HG02642 (cell line): ENCODE data around the gene MED31.
"Not testable (repeated sequence)": the region's sequence is repeated elsewhere in the genome, so short reads cannot be mapped to it uniquely, and the experiment has no call there.

Experiments used
- ATAC-seq: cut with Tn5 transposase; IDR thresholded peaks from one replicate; pipeline ENCODE4 v1.9.1; 2021; ENCODE audit warnings: mild to moderate bottlenecking; ENCODE audit not compliant: unreplicated experiment, poor library complexity

Gene MED31

DNA sequence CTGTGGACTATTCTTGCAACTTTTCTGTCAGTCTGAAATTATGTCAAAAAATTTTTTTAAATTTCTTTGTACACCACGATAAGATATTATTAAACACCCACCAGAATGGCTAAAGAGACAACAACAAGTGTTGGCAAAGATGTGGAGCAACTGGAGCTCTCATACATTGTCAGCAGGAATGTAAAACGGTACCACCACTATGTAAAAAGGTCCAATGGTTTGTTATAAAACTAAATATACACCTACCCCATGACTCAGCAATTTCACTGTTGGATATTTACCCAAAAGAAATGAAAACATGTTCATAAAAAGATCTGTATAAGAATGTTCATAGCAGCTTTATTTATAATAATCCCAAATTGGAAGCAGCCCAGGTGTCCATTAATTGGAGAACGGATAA lies 18.1 kb downstream of the MED31 start:
- no peak for ATAC-seq

DNA sequence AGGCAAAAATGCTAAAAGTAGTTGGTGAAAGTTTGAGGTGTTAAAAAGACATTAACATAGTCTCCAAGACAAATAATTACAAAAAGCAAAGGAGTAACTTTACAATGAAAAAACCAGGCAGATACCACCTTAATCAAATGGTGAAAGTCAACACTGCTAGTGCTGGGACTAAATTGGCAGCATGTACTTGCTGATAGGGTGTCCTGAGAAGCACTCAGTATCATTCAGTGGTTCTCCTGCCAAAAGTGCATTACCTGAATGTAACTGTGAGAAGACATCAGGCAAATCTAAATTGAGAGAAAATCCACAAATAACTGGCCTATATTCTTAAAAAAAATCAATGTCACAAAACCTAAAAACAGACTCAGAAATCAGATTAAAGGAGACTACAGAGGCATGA lies 18.9 kb downstream of the MED31 start:
- ATAC-seq = no peak

DNA sequence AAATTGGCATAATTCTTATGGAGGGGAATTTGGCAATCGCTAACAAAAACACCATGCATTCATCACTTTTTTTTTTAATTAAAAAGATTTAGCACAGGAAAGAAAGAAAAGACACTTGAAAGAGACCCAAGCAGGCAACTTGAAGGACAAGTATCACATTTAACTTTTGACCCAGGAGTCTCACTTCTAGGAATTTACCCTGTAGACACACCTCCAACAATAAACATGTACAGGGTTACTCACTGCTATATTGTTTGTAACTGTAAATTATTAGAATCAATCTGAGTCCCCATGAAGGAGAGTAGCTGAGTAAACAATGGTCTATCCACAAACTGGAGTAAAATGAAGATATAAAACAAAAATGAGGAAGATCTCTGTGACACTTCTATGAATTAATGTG lies 21.0 kb downstream of the MED31 start:
- no peak for ATAC-seq

DNA sequence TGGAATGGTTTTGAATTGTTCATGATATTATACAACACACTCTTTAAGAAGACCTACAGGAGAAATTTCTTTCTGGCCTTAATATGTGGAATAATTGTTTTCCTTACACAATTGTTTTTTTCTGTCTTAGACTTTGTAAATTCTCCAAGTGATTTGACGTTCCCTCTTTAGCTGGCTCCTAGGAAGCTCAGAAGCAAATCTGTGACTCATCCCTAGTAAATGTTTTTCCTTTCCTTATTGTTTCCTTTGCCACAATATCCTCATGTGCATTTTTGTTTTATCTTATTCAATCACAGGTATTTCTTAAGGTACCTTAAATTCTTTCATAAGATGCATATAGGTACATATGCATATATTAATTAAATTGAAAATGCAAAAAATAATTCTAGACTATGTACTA lies 24.4 kb downstream of the MED31 start:
- no peak for ATAC-seq

DNA sequence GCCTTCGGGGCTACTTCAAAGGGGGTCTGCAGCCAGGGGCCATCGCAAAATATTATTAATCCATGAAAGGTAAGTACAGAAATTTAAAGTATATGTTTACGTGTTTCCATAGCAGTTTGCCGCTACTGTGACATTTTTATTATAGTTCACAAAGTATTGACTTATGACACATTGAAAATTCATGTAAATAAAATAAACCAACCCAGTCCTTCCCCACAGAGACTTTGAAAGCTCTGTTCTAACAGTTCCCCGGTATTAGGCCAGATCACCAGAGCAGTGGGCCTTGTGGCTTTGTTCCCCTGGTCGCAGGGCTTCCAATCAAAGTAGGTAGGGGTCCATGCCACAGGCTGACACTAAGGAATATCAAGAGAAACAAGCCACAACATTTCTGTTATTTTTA lies 24.8 kb downstream of the MED31 start:
- no peak for ATAC-seq

DNA sequence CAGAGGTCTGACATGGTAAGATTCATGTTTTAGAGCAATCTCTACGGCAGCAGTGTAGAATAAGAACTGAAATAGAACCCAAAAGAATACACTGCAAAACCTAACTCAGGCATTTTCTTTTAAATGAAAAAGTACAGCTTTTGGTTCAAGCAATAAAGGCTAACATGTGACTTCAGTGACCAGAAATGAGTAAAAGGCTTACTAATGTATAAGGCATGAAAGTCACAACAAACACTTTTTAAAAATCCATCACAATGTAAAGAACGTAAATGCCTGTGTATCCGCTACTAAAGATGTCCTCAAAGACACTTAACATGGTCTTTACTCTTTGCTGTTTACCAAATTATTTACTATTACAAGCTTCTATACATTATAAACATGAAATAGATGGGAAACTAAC lies 27.5 kb downstream of the MED31 start:
- no peak for ATAC-seq

DNA sequence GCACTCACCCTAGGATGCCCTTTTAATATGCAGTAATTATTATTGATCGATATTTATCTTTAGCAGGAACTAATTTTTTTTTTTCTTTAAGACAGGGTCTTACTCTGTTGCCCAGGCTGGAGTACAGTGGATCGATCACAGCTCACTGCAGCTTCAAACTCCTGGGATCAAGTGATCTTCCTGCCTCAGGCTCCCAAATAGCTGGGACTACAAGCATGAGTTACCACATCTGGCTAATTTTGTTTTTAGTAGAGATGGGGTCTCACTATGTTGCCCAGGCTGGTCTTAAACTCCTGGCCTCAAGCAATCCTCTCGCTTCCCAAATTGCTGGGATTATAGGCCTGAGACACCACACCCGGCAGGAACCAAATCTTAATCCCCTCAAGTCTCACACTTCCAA lies 40.2 kb downstream of the MED31 start:
- no peak for ATAC-seq

DNA sequence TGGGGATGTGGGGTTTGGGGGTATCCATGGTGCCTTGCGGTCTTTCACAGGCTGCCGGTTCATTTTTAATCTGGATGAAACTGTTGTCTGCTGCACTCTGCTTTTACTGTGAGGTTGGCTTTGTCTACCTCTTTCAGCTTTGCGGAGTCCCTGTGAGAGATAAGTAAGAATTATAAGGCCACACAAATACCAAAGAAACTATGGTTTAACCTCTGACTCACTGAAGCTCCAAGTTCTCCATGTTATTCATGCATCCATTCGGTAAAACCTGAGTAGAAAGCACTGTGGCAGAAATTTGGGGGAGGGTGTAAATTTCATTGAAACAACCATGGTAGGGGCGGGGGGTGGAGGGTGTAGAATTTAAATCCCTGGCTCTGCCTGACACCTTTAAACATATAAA lies 41.4 kb downstream of the MED31 start:
- no peak for ATAC-seq

DNA sequence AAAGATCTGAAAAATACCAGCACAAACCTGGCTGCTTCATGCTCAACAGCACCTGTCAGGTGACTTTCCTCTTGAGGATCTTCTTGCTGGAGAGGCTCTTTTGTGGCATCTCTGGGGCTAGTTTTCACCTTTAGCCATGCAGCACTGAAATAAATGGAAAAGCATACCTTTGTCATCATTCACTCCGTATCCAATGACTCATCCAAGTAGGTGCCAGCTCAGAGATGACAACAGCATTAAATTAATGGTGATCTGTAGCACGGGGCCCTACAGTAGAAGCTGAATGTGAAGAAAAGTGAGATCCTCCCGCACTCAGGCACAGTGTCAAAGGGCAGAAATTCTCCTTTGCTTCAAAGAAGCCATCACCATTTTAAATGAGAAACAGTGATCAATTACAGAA lies 43.1 kb downstream of the MED31 start:
- ATAC-seq = no peak

DNA sequence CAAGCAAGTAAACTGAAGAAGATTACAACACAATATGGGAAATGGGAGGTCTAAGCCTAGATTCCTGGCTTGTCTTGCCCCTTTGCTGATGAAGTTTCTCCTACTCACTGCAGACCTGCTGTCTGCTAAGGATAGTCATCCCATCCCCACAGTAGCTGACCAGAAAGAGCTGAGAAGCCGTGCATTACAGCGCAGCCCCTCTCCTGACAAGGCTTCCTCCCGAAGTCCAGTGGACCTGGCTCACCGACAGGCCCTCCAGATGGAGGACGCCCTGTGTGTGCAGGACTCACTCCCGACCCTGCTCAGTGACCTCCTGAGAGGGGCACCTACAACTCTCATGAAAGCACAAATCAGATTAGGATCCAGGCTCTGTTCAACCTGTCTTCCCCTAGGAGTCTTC lies 46.3 kb downstream of the MED31 start:
- ATAC-seq = no peak

DNA sequence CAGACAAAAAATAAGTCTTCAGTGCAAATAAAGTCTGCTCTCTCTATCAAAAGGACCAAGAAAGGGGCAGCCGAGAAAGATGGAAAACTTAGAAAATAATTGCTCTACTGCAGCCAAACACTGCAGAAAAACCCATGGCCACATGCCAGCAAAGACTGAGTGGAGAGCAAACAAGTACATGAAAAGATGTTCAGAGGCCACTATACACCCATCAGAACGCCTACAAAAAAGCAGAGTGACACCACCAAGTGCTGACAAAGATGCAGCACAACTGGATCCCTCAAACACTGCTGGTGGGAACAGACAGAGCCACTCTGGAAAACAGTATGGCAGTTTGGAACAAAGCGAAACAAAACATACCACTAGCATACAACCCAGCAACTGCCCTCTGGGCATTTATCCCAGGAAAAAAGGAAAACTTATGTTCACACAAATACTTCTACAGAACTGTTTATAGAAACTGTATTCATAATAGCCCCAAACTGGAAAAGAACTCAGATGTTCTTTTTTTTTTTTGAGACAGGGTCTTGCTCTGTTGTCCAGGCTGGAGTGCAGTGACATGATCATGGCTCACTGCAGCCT lies 47.6 kb downstream of the MED31 start:
- ATAC-seq = no peak

DNA sequence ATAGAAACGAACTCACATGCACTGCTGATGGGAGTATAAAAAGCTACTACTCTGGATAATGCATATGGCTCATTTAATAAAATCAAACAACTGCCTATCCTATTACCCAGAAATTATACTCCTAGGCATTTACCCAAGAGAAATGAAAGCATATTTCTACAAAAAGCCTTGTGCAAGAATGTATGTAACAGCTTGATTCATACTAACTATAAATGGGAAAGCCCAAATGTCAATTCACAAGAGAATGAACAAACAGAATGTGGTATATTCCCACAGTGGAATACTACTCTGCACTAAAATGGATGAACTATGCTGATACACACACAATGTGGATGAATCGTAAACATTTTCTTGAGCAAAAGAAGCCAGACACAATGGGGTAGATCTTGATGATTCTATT lies 49.3 kb downstream of the MED31 start:
- ATAC-seq = no peak

DNA sequence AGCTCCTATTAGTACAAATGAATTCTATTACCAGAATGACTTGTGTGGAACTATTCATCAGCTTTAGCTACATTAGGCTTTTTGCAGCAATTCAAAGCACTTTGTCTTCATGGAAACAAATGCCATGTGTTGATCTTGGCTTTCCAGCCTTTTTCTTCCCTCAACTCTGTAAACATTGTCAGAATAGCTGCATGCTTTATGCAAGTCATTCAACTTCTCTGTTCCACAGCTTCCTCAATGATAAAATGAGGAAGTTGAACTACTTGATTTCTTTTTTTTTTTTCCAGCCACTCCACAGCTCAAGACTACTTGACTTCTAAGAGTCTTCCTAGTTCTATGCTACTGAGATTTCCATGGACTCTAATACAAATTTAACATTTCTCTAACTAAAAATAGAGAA lies 52.0 kb downstream of the MED31 start:
- no peak for ATAC-seq

DNA sequence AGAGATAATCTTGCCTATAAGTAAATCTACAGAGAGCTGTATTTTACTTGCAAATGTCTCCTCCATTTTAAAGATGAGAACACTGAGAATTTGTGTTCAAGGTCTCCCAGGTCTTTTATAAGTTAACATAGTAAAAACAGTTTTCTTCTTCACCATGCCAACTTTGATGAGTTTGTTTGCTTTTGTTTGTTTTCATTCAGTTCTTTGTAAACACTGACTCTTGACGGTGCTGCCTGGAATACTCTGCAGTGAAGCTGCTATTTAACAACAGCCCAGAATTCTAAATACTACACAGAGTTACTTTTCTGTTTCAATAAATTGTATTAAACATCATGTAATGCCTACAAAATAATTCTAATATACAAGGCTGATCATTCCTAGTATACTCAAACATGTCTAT lies 53.7 kb downstream of the MED31 start:
- no peak for ATAC-seq

DNA sequence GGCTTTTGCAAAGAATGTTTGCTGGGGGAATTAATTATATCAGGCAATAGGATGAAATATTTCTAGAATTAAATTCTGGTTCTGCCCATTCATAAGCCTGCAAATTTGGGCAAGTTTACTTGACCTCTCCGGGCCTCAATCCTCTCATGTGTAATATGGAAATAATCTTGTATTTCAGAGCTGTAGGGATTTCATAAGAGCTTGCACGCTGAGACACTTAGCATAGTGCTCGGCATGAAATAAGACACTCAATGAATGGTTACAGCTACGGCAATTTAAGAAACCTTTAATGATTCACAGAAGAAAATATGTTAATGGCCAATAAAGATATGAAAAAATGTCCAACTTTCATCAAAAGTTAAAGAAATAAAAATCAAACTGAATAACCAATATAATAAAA lies 54.5 kb downstream of the MED31 start:
- ATAC-seq = no peak

DNA sequence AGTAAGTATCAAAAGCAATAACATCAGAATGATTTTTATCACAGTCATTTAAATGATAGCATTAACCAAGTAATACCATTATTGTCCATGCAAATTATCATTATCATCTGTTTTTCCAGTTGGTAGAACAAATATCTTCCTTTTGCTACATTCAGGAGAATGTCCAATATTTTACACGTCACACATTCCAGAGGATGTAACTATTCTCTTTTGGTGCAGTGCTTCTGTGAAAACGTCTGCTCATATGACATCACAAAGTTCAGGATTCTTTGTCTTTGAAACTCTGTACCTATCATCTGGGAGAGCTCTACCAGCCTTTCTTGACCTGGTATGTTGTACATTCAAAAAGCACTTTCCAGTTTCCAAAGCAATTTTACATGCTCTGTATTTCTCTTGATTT lies 54.9 kb downstream of the MED31 start:
- no peak for ATAC-seq

DNA sequence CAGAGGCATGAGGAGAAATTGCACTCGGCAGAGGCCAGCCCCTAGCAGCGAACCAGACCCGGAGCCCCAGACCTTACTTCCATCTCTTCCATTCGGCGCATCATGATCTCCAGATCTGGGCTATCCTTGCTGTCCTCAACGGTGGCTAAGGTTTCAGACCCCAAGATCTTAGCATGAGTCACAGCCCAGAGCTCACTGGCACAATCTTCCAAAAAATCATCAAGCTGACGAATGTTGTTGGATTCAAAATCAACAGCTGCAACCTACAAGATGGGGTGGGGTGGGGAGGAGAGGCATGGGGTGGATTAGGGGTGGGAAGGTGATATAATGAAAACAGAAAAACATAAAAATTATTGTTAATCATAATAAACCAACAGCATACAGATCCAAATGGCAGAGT lies 55.3 kb downstream of the MED31 start:
- ATAC-seq = no peak

DNA sequence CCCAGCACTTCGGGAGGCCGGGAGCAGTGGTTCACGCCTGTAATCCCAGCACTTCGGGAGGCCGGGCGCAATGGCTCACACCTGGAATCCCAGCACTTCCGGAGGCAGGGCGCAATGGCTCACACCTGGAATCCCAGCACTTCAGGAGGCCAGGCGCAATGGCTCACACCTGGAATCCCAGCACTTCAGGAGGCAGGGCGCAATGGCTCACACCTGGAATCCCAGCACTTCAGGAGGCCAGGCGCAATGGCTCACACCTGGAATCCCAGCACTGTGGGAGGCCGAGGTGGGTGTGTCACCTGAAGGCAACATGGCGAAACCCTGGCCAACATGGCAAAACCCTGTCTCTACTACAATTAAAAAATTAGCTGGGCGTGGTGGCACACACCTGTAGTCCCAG lies 58.0 kb downstream of the MED31 start:
- not testable (repeated sequence) for ATAC-seq
